ENCODE results near the gene TEX44.
A peak's percentile ranks its signal among the peaks of the same experiment; 100 is the strongest.
"Not testable (repeated sequence)": the region's sequence is repeated elsewhere in the genome, so short reads cannot be mapped to it uniquely, and the experiment has no call there.

The TEX44 gene

GRCh38 chr2:231571661-231572191 lies 20.9 kb upstream of the TEX44 start:
- DNase-seq, result no peak

- no peak for DNase-seq
These were observed 19.6 kb upstream of the TEX44 start for GRCh38 chr2:231573096-231573495.

DNA sequence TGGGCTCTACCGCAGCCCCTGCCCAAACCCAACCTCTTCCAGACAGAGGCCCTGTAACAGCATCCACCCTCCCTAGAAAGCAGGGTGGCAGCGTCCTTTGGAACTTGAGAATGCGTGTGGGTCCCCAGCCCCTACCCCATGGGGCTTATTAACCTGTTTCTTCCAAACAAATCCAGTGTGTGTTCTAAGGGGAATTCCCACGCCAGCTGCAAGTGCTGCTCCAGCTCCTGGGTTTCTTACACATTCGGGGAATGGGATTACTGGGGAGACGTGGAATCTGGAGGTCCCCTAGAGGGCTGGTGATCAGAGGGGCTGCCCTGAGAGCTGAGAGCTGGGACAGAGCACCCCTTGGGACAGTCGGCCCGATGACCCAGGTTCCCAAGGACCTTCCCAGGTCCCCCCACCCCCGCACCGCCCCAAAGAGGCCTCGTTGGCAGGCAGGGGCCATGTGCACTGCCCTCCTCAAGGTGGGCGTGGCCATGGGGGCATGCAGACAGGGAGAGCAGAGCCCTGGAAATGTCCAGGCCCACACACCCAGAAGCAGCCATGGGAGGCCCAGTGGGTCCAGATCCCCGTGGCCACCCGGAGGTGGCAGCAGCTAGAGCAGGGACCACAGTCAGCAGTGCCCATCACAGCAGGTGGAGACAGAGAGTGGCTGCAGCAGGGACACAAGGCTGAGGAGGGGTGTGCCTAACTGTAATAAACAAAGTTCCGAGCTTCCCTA lies 18.8 kb upstream of the TEX44 start:
- DNase-seq, result no peak

- no peak for DNase-seq
These were observed 16.9 kb upstream of the TEX44 start for GRCh38 chr2:231575612-231576256.

DNA sequence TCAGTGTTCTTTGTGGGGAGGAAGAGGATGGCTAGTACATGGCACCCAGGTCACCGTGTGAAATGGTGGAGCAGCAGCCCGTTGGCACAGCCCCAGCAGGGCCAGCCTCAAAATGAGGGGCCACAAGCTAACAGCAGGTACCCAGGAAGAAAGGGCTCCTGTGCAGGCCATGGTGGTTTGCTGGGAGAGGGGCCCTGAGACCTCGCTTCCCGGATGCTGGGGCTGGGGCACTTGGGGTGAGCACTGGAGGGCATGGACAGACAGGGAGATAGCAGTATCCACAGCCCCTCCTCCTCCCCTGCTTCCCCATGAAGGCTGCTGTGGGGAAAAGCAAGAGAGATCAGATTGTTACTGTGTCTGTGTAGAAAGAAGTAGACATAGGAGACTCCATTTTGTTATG lies 16.2 kb upstream of the TEX44 start:
- DNase-seq, result no peak

DNA sequence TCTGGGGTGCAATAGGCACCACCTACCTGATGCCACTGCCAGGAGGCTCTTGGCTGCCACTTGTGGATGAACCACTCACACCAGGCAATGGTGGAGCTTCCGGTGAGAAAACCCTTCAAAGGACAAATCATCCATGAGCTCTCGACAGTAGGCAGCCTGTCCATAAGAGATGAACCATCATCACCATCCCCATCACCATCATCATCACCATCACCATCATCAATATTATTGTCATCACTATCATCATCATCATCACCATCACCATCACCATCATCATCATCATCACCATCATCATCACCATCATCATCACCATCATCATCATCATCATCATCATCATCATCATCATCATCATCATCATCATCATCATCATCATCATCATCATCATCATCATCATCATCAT lies 14.0 kb upstream of the TEX44 start:
- not testable (repeated sequence) for DNase-seq

- DNase-seq, result no peak
These were observed 13.1 kb upstream of the TEX44 start for GRCh38 chr2:231579560-231579959.

- no peak for DNase-seq
These were observed 11.3 kb upstream of the TEX44 start for GRCh38 chr2:231581328-231581727.

DNA sequence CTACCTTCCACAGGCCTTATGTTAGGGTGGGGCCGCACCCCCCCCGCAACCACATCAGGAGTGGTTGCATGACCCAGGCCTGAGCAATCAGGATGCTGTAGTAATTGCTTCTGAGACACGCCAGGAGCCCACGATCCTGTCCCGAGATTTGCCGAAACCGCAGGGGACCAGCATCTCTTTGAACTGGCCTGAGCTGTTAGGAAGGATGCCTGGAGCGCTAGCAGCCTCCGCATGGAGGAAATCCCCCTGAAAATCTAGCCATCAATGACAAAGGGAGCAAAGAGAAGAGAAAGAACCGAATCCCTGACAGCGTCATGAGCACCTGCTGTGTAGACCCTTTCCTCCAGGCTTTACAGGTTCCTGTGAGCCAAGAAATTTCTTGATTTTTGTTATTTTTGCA lies 8.7 kb upstream of the TEX44 start:
- DNase-seq, result no peak

DNA sequence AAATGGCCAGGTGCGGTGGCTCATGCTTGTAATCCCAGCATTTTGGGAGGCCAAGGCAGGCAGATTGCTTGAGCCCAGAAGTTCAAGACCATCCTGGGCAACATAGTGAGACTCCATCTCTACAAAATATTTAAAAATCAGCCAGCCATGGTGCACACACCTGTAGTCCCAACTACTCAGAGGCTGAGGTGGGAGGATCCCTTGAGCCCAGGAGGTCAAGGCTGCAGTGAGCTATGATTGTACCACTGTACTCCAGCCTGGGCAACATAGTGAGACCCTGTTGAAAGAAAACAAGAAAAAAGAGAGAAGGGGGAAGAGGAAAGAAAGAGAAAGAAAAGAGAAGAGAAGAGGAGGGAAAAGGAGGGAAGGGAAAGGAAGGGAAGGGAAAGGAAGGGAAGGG lies 4.9 kb upstream of the TEX44 start:
- not testable (repeated sequence) for DNase-seq

DNA sequence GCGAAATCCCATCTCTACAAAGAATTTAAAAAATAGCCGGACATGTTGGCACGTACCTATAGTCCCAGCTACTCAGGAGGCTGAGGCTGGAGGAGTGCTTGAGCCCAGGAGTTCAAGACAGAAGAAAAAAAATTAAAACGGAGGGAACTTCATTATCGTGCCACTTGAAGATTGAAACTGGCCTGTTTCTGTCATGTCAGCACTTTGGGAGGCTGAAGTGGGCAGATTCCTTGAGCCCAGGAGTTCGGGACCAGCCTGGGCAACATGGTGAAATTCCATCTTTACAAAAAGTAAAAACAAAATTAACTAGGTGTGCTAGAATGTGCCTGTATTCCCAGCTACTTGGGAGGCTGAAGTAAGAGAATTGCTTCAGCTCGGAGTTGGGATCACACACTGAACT lies 3.0 kb upstream of the TEX44 start:
- no peak for DNase-seq

GRCh38 chr2:231590614-231591013 lies 2.0 kb upstream of the TEX44 start:
- no peak for DNase-seq

DNA sequence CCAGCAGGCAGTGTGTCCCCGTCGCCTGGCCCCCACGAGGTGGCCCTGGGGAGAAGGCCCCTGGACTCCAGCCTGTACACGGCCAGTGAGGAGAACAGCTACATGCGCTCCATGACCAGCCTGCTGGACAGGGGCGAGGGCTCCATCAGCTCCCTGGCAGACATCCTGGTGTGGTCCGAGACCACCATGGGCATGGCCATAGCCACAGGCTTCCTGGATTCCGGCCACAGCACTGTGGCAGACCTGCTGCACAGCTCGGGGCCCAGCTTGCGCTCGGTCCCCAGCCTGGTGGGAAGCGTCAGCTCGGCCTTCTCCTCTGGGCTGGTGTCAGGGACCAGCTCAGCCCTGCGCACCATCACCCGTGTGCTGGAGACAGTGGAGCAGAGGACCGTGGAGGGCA lies 1.0 kb downstream of the TEX44 start:
- DNase-seq, result no peak

- no peak for DNase-seq
These were observed 4.4 kb downstream of the TEX44 start for GRCh38 chr2:231597014-231597611.

- DNase-seq, result no peak
These were observed 5.0 kb downstream of the TEX44 start for GRCh38 chr2:231597627-231598026.

DNA sequence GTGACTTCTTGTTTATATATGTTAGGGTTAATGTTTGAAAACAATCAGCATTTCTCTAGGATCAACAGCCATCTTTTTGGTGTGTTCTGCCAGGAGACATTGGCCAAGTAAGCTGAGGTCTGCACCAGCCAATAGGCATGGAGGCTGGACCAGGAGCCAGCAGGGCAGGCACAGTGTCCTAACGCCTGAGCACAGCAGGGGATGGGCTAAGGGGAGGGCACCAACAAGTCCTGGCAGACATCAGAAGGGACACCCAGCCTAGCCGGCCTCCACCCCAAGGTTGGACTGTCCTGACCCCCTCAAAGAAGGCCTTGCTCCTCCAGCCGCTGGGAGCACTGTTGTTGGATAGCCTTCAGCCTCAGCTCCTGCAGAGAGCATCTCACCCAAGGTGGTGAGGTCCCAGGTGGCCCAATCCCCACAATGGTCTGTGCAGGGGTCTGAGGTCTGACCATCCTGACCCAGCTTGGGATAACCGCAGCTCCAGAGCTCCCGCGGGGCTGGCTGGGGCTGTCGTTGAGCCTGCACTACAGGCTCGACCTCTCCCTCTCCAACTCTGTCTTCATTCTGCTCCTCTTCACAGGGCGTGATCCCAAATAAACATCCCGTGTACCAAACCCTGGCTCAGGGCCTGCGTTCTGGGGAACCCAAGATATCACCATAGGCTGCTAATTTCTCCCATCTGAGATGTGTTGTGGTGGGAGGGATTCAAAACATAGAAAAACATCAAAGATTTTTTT lies 8.1 kb downstream of the TEX44 start:
- DNase-seq, result no peak

- peak; percentile 36 for DNase-seq
These were observed 8.9 kb downstream of the TEX44 start for GRCh38 chr2:231601356-231602229.

DNA sequence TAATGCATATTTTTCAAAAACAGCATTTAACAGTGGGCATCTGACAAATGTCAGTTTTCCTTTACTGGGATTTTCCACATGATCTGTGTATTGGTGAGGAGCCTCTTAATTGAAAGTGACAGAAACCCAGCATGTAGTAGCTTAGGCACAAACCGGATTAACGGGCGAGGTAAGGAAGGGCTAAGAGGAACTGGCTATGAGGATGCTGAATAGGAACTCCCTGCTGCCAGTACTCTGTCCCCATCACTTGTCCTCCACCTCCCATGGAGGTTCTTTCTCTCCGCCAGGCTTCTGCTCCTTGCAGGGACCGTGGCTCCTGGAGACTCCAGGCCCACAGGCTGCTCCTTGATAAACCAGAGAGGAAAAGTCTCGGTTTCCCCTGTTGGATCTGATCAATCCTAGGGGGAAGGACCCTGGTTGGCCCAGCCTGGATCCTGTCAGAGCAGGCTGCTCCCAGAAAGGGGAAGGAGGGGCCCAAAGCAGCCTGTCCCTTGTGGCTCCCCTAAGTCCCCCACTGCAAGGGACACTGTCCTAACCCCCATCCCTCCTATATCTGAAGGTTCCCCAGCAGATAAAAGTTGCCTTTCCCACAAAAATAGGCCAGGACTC lies 10.3 kb downstream of the TEX44 start:
- no peak for DNase-seq

DNA sequence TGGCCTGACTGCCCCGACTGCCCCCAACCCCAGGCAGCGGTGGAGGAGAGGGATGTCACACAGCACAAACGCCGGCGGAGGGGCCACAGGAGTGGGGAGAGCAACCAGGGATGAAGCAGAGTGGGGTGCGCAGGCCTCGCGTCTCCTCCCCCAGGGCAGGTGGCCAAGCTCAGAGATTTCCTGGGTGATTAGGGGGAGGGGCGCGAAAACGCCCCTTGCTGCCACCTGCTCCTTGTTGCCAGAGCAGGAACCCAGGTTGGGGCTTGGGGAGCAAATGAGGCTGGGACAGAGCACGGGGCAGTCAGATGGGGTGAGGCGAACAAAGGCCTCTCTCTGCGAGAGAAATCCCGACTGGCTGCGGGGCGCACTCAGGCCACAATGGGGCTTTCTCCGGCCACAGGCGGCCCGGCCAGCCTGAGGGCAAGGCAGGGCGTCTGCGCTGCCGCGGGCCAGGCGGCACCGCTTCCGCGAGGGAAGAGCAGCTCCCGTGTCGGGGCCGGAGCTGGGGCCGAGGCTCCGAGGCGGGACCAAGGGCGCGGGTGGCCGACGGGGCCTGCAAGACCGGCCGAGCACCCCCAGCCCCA lies 11.5 kb downstream of the TEX44 start:
- peak; percentile 42 for DNase-seq

DNA sequence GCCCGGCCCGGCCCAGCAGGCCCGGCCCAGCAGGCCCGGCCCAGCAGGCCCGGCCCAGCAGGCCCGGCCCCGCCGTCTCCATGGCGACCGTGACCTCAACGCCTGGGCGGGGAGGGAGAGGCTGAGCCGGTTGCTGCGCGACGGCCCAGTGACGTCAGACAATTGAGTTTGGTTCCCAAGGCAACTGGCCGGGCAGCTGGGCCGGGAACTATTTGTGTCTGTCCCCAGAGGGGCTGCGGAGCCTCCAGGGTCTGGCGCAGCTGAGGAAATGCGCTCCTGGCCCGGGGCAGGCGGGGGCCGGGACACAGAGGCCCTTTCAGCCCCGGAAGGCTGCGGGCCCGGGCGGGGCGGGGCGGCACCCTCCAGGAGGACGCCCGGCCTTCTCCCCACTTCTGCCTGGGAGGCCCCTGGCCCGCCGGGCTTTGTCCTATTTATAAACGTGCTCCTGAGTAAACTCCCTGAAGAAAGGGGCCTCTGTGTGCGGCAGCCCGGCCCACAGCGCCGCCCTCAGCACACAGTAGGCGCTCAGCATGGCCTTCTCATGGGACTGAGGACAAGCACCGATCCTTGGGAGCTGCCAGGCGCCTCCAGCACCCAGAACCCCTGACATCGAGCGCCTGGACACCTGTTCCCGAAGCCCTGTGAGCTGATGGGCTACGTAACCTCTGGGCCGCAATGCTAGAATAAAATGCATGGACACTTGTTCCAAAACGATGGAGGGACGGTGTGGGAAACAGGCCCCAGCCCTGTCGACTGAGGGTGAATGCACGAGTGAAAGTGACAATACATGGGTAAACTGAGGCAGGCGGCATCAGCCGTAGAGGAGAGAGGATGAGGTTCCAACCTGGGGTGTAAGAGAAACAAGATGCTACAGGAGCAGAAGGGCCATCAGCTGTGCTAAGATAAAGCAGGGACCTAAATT lies 12.3 kb downstream of the TEX44 start:
- DNase-seq, result peak; percentile 91

All from NCI-H1436 treated with DMSO at 0.1 percent for 48 hours (cell line).